Activated T-cell treated with anti-CD3 and anti-CD28 coated beads for 4 hours (primary cell): ENCODE results near the gene ALX4.

Experiments used
- DNase-seq: peaks from one replicate; pipeline ENCODE4 v3.0.0-alpha.2; 2020

Gene ALX4

DNA sequence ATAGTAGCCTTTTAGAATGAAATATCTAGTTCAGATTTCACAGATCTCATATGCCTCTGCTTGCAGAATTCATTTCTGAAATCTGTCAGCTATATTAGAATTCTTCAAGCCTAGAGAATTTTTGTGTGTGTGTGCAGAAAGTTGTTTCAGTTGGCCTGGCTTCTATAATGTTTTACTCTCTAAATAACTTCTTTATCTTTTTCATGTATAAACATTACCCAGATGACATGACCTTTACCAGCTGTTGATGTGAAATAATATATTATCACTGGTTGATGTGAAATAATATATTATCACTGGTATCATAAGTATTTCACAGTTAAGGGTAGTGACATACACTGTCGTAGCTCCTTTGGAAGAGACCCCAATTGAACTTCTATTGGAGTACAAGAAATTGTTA lies 72.8 kb downstream of the ALX4 start:
- no peak for DNase-seq

DNA sequence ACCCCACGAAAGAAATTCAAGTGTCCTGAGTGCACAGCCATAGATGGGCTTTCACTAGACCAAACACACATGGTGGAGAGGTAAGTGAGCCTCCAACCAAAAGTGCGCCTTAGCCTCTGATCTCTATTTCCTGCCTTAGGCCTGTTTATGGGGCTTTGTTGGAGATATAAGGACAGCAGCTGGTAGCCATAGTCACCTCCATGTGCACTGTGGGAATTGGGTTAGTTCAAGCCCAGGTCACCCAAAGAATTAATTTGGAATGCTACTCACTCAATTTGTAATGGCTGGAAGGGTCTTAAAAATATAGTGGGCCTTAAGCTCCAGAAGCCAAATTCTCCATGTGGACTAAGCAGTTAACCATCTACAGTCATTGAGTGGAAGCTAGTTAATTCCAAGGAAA lies 73.6 kb downstream of the ALX4 start:
- no peak for DNase-seq

DNA sequence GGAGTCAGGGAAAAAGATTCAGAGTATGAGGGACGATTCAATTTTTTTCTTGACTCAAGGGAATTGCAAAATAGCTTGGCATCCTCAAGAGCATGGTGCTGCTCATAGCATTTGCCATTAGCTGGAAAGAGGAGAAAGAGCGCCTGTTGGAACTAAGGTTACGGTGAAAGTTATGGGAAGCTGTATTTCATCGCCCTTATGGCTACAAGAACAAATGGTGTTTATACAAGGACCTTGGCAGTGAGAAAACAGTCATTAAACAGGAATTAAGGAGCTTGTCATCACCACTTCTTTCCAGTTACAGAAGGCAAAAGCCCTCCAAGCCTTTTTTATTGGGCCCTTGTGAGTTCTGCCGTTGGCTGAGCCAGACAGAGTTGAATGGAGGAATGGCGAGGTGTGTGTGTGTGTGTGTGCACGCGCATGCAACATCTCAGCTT lies 74.2 kb downstream of the ALX4 start:
- DNase-seq, result no peak

DNA sequence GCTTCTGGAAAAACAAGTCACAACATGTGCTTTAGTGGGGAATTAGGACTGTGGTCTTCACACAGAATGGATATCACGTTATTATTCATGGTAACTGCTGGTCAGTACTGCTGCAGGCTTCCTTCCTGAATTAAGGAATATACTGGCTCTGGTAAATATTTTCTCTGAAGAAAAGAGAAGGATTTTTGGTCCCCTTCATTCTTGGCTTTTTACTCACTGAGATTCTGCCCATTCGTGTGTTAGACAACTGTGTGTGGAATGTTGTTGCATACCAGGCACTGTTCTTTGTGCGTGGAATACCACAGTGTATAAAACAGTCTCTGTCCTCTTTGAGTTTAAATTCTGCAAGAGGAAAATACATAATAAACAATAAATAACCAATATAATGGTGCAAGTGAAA lies 80.3 kb downstream of the ALX4 start:
- DNase-seq, result no peak

DNA sequence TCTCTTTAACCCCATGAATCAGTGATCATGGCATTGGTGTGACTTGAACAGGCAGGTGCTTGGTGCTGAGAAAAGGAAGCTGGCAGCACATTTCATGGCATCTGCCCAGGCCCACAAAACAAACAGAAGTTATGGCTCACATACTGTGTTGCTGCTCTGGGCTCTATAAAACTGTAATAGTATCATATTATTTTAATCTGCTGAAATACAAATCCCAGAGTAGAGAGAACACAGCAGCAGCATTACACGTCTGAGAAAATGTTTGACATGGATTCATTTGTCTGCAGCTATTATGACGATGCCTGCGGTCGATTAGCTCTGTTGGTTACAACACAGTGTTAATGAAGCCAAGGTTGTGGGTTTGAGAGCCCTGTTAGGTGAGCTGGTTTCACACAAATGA lies 80.8 kb downstream of the ALX4 start:
- no peak for DNase-seq

DNA sequence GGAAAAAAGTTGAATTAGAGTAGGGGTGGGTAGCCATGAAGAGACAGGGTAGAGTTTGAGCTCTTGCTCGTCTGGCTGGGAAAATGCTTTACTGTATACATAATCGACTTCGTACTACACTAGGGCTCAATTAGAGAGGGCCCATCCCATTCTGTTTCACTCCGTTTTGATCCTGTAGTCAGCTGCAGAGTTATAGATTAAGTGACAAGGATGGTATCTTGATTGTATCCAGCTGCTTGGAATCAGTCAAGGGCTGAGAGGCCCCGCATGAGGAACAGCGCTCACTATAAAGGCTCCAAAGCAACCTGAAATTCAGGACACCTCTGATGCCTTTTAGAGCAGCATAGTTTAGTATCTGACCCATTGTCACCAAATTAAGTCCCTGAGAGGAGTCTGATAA lies 81.6 kb downstream of the ALX4 start:
- no peak for DNase-seq

DNA sequence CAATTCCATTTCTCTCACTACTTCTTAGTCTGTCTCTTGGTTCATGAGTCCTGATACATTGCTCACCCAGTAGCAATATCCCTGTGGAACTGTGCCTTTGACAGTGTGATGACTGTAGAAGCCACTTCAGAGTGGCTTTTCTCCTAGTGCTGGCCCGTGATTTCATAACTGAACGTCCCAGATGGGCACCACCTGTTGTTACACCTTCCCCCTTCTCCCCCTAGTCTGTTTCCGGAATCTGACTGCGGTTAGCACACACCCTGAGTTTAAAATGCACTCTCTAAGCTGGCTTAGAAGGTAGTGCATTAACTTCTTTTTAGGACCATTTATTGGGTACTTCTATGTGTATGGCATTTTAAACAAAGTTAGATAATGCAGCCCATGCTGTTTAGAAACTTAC lies 83.0 kb downstream of the ALX4 start:
- DNase-seq, result no peak

DNA sequence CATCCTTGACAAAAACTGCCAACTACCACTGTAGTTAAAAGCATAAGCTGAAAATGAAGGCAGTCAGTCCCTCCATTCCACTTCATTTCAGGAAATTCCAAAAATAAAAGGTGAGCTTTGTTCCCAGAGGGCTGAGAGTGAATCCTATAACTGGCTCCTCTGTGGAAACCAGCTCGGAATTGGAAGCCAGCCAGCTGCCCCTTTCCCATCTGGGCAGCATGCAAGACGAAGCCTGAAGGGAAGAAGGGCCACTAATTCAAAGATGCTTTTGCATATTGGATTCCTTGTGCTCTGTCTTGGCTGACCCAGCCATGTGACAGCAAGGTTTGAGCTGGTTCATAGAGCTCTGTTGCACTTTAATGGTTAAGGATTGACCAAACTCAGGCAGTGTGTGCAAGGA lies 83.4 kb downstream of the ALX4 start:
- DNase-seq, result no peak

DNA sequence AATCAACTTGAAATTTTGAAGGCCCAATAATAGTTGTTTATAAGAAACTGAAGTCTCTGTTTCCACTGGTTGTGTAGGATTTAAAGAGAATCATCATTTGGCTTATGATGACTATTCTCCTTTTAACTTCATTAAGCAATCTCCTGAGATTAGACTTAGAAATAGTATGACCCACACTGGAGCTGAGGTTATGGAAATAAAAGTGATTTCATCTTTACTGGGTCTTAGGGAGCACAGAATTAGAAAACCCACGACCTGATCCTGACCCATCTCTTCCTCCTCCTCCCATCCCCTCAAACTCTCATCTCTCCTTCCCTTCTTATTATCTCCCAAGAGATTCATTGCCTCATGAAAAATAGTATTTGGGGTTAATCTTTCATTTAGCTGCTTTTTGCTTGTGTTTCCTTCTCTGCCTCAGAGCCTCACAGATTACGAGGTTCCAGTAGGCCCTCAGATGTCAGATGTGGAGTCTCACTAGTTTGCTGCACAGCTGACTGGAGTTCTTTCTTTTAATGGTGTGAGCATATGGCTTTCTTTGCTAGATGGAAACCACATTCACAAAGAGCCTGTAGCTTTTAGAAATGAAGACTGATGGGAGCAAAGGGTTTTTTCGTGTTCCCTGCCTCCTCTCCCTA lies 85.0 kb downstream of the ALX4 start:
- DNase-seq, result no peak

DNA sequence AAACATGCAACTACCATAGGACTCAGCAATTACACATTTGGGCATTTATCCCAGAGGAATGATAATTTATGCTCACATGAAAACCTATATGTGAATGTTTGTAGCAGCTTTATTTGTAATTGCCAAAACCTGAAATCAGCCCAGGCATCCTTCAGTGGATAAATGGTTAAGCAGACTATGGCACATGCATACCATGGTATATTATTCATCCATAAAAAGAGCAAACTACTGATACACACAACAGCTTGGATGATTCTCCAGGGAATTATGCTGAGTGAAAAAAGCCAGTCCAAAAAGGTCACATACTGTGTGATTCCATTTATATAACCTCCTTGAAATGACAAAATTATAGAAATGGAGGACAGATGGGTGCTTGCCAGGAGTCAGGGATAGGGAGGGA lies 86.7 kb downstream of the ALX4 start:
- no peak for DNase-seq

DNA sequence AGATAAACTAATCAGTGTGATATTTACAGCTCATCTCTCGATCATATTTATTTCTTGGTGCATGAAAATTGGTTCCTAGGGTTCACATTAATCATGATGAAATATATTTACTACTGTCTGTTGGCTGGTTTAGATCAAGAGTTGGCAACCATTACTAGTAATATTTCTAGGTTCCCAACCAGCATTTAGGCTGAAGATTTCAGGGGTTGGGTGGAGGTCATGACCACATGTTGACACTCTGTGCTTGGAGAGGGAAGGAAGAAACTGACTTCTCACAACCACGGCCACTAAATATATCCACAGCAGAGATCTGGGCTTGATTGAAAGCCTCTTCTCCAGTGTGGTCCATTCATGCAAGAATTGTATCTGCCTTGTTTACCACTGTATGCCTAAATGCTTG lies 87.9 kb downstream of the ALX4 start:
- no peak for DNase-seq

DNA sequence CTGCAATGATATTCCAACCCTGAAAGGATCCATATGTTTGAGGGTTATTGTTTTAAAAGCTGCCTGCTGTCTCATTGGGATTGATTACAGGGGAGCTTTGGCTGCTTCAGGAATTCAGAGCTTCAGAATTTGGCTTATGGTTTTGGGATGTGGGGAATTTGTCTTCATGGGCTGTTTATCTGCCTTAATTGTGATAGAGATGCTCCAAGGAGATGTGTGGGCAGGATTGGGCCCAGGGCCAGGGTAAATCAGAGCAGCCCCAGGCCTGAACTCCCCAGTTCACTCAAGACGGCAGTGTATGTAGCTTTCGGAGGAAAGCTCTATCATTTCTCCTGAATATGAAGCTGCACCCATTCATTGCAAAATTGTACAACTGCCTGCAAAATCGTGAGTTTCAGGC lies 88.5 kb downstream of the ALX4 start:
- DNase-seq, result no peak

DNA sequence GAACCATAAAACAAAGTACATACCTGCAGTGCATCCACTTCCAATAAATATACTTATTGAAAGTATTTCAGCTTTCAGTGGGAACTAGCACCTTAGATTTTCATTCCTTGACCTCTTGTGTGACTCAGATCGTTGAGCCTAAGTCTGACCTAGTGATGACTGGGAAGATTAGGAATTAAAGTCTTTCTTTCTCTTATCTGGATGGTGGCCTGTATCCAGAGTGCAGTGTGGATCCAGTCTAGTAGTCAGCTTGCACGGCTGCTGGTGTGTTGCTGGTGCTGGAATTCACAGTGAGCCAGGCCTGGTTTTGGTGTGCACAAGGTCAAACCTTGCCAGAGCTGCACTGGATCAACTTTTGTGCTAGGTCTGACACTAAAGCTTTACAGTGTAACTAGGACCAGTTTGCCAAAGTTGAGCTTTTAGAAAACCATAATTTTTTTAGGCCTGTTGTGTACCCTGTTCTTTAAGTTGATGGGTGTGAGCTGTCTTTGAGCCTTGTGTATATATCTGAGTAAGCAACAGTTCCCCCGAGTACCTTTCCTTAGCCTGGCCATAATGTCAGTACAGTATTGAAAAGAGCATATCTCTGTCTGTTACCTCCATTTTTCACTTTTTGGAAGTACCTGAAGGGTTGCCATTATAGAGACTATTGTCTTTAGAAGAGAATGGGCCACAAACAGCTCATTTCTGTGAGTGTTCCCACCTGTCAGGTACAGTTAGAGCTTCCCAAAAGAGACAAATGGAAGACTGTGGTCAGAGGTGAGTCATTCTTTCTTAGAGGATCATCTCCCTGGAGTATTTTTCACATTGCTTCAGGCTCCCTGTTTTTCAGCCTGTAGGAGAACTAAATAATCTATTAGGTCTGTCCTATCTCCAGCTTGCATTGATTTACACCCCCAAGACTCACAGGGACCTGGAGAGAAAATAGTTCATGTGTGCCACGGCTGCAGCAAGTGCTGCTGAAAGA lies 89.8 kb downstream of the ALX4 start:
- no peak for DNase-seq

DNA sequence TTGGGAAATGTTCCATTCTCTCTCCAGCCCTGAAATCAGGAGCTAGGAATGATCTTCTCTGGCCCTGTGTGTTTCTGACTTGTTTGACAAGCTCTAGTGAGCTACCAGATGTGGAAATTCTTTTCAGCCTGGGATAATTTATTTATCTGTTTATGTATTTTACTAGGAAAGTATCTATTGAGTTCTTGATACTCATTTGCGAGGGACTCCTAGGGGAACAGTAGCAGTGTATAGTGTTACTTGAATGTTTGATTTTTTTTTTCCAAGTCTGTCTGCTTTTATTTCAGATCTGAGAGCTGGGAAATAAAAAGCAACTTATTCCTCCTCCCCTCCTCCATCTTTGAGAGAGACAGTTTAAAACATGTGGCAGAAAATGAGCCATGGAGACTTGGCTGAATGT lies 92.5 kb downstream of the ALX4 start:
- DNase-seq, result no peak

DNA sequence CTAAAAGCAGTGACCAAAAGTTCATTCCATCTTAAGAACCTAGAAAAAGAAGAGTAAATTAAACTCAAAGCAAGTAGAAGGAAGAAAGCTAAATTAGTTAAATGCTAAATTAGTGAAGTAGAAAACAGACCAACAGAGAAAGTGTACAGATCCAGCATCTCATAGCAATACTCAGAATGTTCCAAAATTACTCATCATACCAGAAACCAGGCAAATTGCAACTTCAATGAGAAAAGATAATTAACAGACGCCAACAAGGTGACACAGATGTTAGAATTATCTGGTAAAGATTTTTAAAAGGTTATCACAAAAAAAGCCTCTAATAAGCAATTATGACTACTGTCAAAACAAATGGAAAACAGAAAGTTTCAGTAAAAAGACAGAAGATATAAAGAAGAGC lies 96.8 kb downstream of the ALX4 start:
- no peak for DNase-seq

DNA sequence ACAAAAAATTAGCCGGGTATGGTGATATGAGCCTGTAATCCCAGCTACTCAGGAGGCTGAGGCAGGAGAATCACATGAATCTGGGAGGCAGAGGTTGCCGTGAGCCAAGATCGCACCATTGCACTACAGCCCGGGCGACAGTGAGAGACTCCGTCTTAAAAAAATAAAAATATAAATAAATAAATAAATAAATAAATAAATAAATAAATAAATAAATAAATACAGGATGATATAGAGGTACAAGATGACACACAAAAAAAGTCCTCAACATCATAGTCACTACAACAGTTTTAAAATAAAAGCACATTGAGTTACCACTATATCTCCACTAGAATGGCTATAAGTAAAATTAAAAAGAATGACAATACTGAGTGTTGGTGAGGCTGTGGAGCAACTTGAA lies 97.8 kb downstream of the ALX4 start:
- DNase-seq, result no peak
